ENCODE measurements around the gene AXL. TPM values are rescaled to one million over a fixed set of nuclear protein-coding genes. Genes with fewer than 3 reads are reported as not detected.
"Not testable (repeated sequence)": the region's sequence is repeated elsewhere in the genome, so short reads cannot be mapped to it uniquely, and the experiment has no call there.

The AXL gene
- total RNA-seq, 1 donor: 7.0 TPM

DNA sequence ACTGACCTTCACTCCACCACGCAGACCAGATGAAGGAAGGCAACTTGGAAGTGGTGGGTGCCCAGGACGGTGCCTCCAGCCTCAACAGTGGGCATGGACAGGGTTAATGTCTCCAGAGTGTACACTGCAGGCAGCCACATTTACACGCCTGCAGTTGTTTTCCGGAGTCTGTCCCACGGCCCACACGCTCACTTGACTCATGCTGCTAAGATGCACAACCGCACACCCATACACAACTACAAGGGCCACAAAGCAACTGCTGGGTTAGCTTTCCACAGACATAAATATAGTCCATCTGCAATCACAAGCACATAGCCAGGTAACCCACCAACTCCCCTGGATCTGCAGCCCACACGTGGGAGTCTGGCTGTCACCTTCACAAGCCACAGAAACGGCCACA lies 12.6 kb upstream of the AXL start:
- DNase-seq (ENCODE audit: low read depth in 2 of 3, low spot score in 2 of 3): no peak

DNA sequence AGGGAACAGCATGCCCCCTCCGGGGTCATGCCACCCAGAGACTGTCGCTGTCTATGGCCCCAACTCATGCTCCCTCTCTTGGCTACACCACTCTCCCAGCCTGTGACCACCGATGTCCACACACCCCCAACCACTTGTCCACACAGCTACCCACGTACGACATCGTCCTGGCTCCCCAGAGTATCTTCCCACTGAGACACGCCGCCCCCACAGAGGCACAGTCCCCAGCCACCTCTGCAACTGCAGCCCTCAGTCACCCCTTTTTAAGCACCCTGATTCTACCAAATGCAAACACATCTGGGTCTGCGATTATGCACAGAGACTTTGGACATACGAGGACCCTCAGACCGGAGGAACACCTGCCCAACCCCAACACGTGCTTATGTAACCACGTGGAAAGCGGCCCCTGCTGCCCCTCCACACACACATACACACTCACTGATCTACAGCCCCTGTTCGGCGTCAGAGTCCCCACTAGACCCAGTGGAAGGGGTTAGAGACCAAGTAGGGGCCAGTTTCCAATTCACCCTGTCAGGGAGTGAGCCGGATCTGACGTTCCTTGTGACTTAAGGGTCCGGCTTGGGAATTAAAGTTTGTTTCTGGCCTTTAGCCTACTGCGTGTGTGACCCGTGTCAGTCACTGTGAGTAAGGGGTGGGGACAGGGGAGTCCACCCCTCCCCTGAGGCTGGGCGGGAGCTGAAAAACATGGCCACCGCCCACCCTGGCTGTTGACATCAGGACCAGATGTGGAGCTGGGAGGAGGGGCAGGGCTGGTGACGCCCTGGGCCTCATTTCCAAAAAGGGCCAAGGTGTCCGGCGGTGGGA lies 11.9 kb upstream of the AXL start:
- no peak for DNase-seq (ENCODE audit: low read depth in 2 of 3, low spot score in 2 of 3)

DNA sequence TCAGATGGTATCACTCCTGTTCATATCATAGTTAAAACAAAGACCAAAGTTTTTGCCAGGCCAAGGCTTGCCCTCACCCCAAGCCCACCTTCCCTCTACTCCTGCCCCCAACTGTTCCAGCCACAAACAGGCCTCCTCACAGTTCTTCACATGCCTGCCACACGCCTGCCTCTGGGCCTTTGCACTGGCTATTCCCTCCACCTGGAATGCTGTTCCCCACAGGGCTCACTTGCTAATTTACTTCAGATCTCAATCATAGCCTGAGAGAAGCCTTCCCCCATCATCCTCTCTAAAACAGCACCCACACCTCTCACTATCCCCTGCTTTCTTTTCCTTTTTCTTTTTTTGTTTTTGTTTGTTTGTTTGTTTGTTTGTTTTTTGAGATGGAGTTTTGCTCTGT lies 4.9 kb upstream of the AXL start:
- DNase-seq (ENCODE audit: low read depth in 2 of 3, low spot score in 2 of 3): no peak

DNA sequence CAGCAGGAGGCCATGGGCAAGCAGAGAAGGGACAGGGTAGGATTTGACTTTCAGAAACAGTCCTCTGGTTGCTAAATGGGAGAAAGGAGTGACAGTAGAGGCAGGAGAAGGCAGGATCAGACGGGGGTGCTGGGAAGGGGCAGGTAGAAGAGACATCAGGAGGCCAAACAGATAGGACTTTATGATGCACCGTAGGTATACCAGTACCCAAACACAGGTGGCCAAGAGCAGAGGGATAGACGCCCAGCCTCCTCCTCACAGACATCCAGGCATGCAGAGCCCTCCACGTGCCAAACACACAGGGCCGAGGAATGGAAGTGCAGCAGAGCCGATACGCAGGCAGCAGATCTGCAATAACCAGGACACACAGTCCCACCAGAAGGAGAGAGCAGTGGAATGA lies 1.3 kb upstream of the AXL start:
- no peak for DNase-seq (ENCODE audit: low read depth in 2 of 3, low spot score in 2 of 3)

DNA sequence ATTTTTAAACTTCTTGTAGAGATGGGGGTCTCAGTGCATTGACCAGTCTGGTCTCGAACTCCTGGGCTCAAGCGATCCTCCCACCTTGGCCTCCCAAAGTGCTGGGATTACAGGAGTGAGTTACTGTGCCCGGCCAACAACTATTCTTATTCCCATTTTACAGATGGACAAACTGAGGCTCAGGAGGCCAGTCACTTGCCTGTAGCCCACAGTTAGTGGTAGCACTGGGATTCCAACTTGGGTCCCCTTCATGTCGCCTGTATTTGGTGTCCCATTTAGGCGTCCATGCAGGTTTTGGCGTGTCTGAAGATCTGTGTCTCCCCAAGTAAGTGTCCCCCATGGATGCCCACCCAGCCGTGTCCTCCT lies 791 bp upstream of the AXL start:
- no peak for DNase-seq (ENCODE audit: low read depth in 2 of 3, low spot score in 2 of 3)

DNA sequence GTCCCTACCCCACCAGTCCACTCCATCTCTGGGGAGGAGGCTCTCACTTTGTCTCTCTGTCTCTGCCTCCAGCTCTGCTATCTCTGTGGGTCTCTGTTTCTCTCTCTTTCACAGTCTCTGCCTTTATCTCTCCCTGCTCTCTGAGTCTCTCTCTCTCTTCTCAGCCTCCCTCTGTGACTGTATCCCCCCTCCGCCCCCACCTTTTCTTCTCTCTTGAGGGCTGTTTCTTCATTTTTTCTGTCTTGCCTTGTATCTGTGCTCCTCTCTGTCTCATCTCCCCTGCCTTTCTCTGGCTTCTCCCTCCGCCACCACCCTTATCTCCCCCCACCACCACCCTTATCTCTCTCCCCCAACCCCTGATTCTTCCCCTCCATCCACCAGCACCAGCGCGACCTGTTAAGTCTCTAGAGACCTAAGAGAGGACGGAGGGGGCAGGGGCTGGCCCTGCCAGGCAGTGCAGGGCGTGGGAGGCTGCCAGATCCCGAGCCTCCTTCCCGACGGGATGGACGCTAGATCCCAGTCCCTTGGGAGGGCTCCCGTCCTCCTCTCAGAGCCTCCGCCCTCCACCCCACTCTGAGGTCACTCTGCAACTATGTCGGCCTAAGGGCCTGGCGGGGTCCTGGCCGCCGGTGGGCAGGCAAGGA lies 1.0 kb downstream of the AXL start:
- peak in 2 of 3 donors; percentile 34 to 44 for DNase-seq (ENCODE audit: low read depth in 2 of 3, low spot score in 2 of 3)

DNA sequence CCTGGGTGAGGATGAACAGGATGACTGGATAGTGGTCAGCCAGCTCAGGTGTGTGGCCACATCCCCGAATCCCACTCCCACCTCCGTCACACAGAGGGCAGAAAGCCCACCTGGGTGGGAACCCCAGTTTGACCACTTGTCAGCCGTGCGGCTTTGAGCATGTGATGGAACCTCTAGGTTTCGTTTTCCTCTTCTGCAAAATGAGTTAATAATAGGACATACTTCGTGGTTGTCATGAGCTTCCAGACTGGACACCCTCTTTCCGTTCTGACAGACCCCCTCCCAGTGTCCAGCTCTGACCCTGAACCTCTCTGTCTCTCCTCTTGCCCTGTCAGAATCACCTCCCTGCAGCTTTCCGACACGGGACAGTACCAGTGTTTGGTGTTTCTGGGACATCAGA lies 1.8 kb downstream of the AXL start:
- no peak for DNase-seq (ENCODE audit: low read depth in 2 of 3, low spot score in 2 of 3)

DNA sequence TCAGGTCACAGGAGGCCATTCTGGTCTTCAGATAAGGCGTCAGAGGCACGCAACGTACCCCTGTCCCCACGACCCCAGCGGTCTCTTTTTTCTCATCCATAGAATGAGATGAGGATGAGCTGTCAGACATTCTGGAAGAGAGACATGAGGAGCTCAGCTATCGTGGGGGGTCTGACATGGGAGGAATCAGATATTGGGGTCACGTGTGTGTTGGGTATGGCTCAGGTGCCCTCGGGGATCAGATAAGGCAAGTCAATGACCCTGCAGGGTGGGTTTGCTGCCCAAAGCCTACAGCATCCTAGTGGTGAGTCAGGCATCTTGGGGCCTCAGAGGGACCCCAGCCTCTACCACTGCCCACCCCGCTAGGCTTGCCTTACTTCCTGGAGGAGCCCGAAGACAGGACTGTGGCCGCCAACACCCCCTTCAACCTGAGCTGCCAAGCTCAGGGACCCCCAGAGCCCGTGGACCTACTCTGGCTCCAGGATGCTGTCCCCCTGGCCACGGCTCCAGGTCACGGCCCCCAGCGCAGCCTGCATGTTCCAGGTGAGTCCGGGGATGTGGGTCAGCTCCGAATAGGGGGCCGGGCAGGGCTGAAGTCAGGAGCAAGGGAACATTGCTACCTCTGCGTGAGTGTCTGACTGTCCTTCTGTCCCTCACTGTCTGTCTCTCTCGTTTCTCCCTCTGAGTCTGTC lies 2.6 kb downstream of the AXL start:
- no peak for DNase-seq (ENCODE audit: low read depth in 2 of 3, low spot score in 2 of 3)

DNA sequence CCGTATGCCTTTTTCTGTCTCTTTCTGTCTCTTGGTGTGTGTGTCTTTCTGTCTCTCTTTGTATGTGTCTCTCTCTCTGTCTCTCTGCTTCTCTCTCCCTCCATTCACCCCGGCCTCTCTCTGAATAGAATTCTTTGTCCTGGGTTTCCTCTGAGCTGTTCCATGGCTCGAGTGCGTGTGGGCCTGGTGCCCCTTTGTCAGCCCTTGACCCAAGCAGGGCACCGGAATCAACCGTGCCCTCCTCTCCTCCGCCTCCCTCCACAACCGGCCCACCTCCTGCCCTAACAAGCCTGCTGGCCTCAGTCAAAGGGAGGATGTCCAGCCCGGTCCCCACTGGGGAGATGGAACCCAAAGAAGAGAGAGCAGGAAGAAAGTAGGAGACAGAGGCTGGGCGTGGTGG lies 3.2 kb downstream of the AXL start:
- DNase-seq (ENCODE audit: low read depth in 2 of 3, low spot score in 2 of 3): no peak

DNA sequence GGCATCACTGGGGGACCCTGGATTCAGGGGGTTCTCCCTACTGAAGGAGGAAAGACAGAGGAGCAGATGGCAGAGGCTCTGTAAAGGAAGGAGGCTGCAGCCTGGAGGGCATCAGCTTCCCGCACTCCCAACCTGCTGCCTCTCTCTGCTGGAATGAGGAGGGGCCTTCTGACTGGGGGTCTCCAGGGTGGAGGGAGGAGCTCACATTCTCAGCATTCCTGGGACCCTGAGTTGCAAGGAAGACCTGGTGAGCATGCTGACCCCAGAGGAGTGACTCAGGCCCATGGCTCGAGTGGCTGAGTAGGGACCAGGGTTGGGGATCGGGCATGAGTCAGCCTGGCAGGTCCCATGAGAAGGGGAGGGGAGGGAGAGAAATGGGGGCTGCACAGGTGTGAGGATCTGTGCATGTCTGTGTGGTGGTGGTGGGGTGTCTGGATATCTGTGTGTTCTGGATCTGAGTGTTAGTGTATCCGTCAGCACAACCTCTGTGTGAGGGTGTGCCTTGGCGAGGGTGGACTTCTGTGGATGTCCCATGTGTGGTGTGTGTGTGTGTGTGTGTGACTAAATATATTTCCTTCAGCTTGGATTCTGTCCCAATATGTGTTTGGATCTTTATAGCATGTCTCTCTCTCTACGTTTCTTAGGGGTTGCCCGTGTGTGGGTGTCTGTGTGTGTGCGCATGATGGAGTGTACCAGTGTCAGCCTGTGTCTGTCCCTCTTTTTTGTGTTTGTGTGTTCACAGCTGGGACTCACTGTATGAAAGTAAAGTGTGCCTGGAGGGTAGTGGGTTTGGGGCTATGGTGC lies 4.6 kb downstream of the AXL start:
- DNase-seq (ENCODE audit: low read depth in 2 of 3, low spot score in 2 of 3): no peak

DNA sequence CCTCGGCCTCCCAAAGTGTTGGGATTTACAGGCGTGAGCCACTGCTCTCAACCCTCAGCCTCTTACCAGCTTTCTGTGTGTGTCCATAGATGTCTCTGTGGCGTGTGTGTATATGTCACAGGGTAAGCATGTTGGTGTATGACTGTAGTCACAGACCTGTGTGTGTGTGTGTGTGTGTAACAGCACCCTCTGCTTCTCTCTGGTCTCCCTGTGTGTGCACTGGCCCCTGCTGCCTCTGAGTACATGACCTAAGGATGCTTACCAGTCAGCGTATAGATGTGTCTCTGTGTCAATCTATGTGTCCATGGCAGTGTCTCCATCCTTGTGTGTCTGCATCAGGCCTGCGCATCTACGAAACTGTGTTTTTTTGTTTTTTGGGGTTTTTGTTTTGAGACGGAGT lies 5.6 kb downstream of the AXL start:
- DNase-seq (ENCODE audit: low read depth in 2 of 3, low spot score in 2 of 3): no peak

DNA sequence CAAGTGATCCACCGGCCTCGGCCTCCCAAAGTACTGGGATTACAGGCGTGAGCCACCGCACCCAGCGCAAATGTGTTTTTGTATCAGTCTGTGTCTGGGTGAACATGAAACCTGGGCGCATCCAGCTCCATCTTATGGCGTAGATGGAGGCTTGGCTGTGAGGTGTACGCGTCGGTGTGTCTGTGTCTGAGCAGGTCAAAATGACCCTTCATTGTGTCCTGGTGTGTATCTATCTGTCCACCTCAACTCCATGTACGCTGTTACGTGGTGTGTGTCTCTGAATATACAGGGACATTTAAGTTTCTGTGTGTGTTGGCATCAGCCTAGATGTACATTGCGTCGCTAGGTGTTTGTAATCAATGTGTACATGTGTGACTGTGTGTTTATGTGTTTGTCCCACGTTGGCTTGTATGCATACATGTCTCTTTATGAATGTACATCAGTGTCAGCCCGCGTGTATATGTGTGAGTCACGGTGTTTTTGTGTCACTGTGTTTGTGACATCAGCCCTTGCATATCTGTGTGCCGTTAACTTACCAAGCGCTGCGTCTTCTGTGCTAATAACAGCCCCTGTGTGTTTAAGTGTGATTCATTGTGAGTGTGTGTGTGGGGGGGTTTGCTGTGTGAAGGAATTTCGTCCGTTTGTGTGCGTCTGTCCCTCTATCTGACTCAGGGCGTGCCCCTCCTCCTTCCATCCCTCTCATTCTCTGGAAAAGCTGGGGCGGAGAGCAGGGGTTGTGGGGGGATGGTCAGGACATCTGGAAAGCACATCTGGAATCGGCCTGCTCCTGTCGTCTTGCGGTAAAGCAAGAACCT lies 6.4 kb downstream of the AXL start:
- DNase-seq (ENCODE audit: low read depth in 2 of 3, low spot score in 2 of 3): peak in 2 of 3 donors; percentile 60 to 79

DNA sequence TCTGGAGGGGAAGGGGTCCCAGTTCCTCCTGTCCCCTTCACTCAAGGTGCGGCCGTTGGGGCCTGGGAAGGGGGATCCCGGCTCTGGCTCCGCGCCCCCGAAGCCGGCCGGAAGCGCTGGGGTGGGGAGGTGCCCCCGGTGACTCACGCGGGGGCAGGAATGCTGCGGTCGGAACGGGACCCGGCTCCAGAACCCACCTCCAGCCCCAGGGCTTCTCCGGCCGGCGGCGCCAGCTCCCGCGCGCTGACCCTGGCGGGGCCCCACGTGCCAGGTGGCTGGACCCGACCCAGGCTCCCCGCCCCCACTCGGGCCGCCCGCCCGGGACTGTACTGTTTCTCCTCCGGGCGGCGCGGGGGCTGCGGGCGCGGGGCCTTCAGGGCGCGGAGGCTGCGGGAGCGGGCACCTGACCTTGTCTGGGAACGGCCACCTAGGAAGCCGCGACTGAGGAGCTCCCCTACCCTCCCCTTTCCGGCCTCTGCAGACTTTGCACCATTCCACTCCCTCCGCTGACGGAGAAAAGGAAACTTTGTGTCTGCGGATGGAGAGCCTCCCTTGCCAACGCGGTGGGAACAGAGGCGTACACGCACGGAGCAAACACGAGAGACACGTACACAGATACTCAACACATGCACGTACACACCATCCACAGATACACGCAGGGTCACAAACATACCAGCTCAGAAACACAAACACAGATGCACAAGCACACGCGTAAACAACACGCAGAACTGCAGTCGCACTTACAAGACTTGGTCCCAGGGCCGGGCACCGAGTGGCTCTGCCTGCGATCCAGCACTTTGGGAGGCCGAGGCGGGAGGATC lies 7.2 kb downstream of the AXL start:
- DNase-seq (ENCODE audit: low read depth in 2 of 3, low spot score in 2 of 3): peak in 1 of 3 donors; percentile 71

DNA sequence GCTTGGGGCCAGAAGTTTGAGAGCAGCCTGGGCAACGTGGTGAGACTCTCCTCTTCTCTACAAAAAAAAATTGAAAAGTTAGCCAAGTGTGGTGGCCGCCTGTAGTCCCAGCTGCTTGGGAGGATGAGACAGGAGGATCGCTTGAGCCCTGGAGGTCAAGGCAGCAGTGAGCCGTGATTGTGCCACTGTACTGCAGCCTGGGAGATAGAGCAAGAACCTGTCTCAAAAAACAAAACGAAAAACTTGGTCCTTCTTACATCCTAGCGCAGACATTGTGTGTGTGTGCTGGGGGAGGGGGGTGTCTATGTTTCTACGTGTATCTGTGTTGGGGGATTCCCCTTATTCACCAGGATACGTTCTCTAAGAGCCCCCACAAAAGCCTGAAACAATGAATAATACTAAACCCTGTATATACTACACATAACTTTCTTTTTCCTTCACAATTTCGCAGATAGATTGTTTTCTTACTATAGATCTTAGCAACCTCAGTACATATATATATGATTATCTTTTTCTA lies 7.9 kb downstream of the AXL start:
- DNase-seq (ENCODE audit: low read depth in 2 of 3, low spot score in 2 of 3): no peak

DNA sequence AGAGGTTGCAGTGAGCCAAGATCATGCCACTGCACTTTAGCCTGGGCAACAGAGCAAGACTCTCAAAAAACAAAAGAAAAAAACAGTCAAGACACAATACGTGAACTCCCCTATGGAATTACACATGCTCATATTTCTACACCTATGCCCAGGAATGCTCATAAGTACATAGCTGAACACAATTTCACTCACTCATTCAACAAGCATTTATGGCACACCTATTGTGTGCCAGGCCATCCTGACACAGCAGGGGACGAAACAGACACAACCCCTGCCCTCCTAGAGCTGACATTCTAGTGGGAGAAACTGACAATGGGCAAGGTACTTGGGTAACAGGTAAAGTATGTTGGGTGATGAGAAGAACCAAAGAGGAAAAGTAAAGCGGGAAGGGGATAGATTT lies 9.5 kb downstream of the AXL start:
- DNase-seq (ENCODE audit: low read depth in 2 of 3, low spot score in 2 of 3): no peak

DNA sequence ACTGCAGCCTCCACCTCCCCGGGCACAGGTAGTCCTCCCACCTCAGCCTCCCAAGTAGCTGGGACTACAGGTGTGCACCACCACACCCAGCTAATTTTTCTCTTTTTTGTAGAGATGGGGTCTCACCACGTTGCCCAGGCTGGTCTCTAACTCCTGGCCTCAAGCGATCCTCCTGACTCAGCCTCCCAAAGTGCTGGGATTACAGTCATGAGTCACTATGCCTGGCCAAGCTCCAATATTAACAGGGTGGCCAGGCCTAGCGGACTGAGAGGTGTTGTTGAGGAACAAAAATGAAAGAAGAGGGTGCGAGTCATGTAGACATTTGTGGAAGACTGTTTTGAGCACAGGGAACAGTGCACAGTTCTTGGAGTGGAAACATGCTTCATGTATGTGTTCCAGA lies 10.3 kb downstream of the AXL start:
- not testable (repeated sequence) for DNase-seq (ENCODE audit: low read depth in 2 of 3, low spot score in 2 of 3)

DNA sequence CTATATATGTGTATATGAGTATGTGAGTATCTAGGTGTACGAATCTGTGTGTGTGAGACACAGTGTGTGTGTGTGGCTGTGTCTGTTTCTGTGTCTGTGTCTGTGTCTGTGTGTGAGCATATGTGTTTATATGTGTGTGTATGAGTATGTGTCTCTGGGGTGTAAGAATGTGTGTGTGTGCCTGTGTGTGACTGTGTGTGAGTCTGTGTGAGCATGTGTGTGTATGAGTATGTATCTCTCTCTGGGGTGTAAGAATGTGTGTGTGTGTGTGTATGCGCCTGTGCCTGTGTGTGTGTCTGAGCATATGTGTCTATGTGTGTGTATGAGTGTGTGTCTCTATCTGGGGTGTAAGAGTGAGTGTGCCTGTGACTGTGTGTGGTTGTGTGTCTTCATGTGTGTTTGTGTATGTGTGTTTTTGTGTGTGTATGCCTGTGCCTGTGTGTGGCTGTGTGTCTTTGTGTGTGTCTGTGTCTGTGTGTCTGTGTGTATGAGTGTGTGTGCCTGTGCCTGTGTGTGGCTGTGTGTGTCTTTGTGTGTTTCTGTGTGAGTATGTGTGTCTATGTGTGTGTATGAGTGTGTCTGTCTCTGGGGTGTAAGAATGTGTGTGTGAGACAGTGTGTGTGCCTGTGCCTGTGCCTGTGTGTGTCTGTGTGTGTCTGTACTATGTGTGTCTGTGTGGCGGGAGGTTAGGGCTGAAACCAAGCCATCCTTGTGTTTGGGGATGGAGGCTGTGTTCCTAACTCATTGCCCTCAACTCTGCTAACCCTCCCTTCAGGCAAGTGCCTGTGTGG lies 11.2 kb downstream of the AXL start:
- DNase-seq (ENCODE audit: low read depth in 2 of 3, low spot score in 2 of 3): no peak

DNA sequence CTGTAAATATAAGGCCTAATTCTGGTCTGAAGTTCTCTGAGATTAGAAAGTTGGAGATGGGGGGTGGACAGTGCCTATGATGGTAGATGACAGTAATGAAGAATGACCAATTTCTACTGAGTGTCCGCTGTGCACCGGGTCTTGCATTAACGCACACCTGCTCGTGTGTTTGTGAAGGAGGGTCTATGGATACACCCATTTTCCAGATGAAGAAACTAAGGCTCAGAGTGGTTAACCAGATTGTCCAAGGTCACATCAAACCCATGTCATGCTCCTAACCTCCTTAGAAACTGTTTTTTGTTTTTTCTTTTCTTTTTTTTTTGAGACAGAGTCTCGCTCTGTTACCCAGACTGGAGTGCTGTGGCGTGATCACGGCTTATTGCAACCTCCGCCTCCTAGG lies 13.7 kb downstream of the AXL start:
- DNase-seq (ENCODE audit: low read depth in 2 of 3, low spot score in 2 of 3): no peak

All from hematopoietic multipotent progenitor cell (in vitro differentiated cells).